ENCODE results near the gene PFDN1. TPM values are rescaled to one million over a fixed set of nuclear protein-coding genes. Genes with fewer than 3 reads are reported as not detected.

PFDN1 gene
- total RNA-seq, 1 experiment from 2014 or later, result 162 TPM

DNA sequence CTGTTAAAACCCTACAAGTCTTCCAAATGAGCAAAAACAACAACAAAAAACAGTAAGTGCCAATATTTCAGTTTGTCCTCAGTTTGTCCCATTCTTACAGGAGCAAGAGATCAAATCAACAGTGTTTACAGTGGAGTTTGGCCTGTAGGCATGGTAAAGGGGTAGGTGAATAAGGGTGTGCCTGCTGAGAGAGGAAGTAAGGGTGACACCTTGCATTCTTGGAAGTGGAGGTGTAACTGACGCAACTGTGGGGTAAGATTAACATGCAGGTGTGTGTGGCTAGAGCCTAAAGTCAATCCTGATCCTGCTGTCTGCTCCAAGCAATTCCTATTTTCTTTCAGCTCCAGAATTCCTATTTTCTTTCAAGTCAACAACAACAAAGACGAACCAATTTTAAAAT lies 43.4 kb downstream of the PFDN1 start:
- no peak for DNase-seq (ENCODE audit: low read depth)

DNA sequence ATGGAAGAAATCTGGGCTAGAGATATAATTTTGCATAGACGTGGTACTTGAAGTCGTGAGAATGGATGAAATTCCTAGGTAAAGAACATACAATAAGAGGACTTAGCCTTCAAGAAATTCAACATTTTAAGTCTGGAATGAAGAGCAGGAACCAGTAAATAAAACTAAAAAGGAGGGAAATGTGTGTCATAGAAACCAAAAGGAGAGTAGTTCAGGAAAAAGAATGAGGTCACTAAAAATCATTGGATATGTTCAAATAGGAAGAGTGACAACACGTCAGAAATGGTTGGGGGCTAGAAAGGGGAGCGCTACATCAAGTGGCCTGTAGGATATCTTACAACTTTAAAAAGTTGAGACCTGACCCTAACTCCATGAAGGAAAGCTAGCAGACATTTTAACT lies 44.0 kb downstream of the PFDN1 start:
- no peak for DNase-seq (ENCODE audit: low read depth)

DNA sequence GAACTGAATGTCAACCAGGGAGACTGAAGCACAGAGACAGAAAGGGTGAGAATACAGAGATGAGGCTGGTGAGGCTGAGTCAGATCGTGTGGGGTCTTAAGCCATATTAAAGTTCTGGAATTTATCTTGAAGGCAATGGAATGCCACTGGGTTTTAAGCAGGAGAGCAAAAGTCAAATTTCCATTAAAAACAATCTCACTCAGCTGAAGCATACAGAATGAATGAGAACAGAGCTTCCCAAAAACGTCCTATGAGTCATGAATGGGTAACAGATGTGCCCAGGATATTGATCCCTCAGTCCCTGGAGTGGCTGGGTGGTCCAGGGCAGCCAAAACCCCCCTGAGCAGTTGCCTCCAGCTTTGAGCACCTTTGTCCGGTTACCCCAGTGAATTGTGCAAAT lies 44.9 kb downstream of the PFDN1 start:
- DNase-seq (ENCODE audit: low read depth), result no peak

DNA sequence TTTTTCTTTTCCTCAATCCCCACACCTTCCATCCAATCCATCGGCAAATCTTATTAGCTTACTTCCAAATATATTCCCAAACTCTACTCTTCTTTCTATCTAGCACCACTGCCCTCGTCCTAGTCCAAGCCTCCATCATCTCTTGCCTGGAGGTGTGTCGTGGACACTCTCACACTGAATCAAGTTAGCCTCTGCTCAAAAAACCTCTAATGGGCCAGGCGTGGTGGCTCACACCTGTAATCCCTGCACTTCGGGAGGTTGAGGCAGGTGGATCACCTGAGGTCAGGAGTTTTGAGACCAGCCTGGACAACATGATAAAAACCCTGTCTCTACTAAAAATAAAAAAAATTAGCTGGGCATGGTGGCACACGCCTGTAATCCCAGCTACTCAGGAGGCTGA lies 46.2 kb downstream of the PFDN1 start:
- no peak for DNase-seq (ENCODE audit: low read depth)

DNA sequence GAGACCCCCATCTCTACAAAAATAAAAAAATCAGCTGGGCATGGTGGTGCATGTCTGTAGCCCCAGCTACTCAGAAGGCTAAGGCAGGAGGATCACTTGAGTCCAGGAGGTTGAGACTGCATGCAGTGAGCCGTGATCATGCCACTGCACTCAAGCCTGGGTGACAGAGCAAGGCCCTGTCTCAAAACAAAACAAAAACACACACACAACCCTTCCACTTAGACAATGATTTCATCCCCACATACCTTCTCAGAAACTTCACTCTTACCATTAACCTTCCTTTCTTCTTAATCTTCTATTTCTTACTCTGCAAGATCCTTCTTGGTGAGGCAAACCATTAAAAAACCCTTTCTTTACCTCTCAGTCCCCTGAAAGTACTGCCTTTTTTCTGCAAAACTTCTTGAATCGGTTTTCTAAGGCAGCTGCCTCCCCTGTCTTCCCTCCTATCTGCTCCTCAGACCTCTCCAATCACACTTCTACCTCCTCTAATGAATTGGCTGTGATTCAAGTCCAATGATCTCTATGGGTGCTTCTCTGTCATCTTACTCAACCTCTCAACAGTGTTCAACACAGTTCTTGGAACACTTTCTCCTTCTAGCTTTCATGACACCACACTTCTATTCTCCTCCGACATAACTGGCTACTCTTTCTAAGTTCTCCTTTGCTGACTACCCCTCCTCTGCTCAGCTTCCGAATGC lies 47.3 kb downstream of the PFDN1 start:
- DNase-seq (ENCODE audit: low read depth), result no peak

DNA sequence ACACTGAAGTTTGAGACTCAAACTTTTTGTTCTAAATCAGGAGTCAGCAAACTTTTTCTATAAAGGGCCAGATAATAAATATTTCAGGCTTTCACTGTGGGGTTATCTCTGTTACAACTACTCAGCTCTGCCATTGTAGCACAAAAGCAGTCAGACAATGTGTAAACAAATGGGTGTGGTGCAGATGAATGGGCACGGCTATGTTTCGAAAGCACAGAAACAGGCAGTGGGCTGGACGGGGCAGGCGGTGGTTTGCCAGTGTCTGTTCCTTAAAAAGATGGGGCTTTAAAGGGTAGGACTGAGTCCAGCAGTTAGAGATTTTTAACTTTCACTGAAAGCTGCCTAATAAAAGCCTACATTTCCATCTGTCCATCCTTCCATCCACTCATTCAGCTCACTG lies 48.9 kb downstream of the PFDN1 start:
- DNase-seq (ENCODE audit: low read depth), result peak; percentile 46

DNA sequence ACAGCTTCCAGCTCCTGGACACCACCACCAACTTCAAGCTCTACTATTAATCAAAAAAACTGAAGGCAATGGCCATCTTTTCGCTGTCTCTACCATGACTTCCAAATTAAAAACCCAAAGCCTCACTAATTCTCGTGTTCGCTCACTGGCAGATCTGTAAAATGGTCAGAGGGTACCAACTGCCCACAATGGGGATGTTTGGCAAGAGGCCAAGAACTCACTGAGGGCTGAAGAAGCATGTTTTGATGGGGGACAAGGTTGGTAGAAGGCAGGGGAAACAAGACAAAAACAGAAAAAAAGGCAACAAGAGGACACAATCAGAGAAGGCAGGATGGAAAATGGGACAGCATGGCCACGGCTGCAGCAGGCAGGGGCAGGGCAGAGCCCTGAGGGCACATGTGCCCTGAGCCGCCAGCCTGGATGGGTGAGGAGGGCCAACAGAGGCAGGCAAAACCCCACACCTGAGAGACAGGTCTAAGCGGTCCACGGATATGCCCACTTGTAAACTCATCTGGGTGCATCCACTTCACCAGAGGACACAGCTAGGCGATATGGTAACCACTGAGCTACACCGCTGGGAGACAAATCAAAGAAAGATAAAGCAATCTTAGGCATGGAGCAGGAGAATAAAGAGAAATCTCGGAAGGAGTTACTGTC lies 50.3 kb downstream of the PFDN1 start:
- DNase-seq (ENCODE audit: low read depth), result no peak

DNA sequence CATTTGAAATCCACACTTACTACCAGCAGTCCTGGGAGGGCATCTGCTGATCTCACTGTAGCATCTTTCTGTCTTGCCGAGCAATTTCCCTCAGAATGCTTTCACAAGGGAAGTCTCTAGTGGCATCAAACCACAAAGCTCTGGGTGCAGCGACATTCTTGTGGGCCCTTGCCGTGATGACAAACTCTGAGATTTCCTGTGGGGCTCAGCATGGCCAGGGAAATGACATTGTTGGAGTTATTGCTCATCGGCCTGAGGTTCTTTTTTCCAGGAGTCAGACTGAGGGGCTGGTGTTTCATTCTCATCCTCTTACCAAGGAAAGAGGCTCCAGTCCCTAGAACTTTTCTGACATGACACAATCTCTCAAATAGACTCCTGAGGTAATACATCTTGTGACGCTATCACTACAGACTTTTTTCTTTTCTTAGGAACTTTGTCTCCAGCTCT lies 51.4 kb downstream of the PFDN1 start:
- peak; percentile 97 for DNase-seq (ENCODE audit: low read depth)

DNA sequence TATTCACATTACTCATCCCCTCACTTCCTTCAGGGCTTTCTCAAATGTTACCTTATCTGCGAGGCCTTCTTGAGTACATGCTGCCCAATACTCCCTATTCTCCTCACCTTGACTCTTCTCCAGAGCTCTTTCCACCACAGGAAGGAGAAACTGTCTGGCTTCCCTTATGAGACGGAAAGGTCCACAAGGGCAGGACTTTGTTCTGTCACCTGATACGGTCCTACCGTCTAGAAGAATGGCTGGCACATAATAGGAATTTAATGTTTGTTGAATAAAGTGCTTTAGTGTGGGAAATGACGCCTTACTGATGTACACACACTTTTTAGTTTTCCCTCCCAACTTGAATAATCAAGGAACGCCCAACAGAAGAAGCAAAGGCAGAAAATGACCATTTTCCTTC lies 52.5 kb downstream of the PFDN1 start:
- DNase-seq (ENCODE audit: low read depth), result no peak

DNA sequence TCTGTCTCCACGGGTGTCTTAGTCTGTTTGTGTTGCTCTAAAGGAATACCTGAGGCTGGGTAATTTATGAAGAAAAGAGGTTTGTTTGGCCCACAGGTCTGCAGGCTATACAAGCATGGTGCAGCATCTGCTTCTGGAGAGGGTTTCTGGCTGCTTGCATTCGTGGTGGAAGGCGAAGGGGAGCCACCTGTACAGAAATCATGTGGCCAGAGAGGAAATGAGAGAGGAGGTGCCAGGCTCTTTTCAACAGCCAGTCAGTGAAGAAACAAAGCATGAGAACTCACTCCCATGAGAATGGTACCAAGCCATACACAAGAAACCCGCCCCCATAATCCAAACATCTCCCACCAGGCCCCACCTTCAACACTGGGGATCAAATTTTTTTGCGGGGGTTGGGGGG lies 53.4 kb downstream of the PFDN1 start:
- DNase-seq (ENCODE audit: low read depth), result no peak

DNA sequence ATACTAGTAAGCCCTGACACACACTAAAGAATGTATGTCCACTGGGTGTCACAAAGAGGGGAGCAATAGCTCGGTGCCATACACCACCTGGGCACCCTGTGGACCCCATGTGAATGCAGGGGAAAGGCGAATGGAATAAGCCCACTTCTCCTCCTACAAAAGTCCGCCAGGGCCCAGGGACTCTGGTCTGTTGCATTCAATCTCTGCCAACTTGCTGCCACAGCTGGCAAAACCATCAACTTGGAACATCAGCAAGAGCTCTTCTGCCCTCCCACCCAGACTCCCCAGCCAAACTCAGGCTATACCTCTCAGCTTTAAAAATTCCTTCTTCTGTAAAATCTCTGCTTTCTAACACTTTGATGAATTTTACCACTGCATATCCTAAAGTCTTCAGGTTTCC lies 54.5 kb downstream of the PFDN1 start:
- no peak for DNase-seq (ENCODE audit: low read depth)

DNA sequence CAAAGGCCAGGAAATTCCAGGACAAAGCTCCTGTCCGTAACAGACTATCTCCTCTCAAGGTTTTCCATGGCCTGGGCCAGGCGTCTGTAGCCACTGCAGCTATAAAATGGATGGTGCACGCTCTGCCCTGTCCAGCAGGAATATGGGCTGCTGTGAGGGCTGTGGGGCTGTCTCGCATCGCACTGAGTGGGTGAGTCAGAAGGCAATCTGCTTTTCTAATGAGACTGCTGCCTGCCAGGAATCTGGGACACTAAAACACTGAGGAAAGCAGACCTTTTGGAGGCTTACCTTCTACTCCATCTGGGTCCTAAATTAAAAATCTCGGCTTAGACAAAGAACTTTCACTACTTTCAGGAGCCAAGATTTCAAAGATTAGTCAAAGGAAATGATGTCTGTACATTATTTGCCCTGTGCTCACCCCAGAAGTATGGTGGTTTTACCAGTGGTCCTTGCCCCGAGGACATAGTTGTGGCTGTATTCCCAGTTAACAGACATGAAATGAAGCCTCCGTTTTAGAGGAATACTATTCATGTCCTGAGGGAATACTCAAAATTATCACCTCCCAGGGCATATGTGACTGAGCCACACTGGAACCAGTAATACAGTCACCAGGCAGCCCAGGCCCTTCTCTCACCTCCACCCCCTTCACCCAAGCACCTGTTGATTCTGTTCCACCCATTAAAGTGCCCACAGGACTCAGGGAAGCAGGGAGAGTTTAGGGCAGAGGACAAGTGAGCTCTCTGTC lies 56.4 kb downstream of the PFDN1 start:
- peak; percentile 86 for DNase-seq (ENCODE audit: low read depth)

DNA sequence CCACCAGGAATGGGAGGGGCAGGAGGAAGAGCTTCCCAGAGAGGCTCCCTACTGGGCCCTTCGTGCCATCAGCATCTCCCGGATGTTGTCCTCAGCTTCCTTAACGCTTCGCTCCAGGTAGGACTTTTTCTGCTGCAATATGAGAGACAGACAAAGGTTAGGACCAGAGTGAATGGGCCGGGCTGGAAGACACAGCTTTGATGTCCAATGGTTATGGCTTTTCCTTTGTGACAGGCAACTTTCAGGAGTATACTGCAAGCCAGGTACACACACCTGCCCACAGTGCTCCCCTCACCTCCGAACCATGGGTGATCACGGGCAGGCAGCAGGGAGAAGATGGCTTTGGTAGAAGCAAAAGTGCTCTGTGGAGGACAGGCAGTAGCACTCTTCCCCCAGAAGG lies 57.0 kb downstream of the PFDN1 start:
- DNase-seq (ENCODE audit: low read depth), result no peak

DNA sequence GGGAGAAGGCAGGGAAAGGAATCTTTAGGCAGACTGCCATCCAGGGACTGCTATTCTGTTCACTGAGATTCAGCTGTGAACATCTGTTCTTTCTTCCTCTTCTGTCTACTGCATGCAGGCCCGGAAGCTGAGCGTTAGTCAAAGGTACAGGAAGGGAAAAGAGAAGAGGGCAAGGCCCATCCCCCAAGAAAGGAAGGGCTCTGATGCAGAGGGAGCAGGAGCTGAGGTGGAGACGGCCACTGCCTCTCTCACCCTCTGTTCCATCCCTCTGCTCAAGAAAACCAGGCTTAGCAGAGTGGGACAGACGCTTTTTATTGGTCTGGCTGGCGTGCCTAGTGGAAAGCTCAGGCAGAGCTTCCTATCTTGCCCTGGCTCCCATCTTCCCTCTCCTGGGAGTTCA lies 57.6 kb downstream of the PFDN1 start:
- DNase-seq (ENCODE audit: low read depth), result no peak

DNA sequence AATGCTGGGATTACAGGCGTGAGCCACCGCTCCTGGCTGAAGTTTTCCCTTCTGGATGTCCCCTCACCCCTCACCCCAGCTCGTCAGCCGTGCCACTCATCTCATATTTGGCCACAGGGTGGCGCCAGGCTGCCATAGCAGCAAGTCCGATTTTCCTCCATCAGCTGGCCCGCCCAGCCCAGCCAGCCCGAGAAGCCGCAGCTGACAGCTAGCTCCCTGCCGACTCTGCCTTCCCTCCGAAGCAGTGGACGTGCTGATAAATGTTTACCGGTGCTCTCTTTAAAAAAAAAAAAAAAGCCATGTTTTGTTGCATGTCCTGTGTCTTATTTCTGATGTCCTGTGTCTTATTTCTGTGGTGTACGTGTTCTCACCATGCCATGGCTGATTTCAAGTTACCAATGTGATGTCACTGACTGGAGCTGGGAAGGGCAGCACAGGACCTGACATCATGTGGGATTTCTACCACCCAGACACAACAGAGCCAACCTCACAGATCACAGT lies 58.3 kb downstream of the PFDN1 start:
- peak; percentile 95 for DNase-seq (ENCODE audit: low read depth)

DNA sequence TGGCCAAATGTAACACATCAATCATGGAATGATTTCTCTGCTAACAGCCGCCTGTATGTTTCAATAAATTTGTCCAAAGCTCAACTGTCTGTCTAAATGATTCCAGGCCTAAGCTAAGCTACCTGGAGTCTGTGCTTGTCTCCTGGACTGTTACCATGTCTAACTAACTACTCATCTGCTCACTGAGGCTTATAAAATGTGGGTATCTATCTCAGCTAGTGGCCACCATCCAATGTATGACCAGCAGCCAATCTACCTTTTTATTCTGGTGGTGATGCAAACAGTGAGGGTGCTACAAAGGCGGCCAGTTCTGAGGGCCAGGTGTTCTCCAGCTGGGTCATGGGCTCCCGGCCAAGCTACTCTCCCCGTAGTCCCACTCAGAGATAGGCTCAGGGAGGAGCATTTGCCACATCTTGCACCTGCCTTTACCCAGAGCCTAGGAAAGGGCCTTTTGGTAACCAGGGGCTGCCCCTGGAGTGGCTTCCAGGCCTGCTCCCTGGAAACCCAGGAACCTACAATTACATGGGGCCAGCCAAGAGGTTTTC lies 59.1 kb downstream of the PFDN1 start:
- no peak for DNase-seq (ENCODE audit: low read depth)

DNA sequence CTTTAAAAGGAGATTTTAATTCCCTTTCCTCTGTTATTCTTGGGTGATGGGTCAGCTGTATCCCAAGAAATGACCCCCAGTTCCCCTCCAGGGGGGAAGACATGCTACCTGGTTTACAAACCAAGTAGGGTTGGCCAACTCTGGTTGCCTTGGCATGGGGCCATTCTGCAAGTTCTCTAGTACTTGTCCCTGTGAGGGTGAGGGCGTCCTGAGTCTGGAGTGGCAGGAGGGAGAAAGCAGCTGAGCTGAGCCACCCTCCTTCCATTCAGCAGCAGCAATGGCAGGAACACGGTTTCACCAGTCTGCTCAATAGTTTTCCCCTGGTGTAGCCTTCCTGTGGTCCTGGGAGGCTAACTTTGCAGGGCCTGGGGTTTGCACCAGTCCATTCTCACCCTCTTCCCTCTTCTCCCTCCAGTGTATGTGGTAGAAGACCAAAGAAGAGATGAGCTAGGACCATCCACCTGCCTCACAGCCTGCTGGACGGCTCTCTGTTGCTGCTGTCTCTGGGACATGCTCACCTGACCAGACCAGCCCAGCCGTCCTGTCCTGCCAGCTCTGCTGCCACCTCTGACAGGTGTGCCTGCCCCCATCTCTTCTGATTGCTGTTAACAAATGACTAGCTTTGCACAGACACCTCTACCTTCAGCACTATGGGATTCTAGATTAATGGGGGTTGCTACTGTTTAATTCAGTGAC lies 59.9 kb downstream of the PFDN1 start:
- DNase-seq (ENCODE audit: low read depth), result no peak

DNA sequence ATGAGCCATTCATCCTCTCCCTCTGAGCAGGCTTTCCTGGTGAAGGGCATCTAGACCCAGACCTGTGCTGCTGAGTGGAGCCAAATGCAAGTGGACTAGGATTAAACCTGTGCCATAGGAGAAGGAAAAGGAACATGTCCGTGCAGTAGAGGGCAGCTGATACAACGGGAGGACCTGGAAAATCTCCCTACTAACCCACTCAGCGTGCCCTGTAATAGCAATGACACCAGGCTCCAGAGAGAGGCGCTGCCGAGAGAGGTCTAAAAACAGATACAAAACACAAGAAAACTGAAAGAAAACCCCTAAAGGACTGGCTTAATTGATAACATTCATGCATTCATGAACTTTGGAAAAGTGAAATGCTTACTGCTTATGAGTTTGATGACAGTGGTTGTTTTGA lies 60.8 kb downstream of the PFDN1 start:
- no peak for DNase-seq (ENCODE audit: low read depth)

DNA sequence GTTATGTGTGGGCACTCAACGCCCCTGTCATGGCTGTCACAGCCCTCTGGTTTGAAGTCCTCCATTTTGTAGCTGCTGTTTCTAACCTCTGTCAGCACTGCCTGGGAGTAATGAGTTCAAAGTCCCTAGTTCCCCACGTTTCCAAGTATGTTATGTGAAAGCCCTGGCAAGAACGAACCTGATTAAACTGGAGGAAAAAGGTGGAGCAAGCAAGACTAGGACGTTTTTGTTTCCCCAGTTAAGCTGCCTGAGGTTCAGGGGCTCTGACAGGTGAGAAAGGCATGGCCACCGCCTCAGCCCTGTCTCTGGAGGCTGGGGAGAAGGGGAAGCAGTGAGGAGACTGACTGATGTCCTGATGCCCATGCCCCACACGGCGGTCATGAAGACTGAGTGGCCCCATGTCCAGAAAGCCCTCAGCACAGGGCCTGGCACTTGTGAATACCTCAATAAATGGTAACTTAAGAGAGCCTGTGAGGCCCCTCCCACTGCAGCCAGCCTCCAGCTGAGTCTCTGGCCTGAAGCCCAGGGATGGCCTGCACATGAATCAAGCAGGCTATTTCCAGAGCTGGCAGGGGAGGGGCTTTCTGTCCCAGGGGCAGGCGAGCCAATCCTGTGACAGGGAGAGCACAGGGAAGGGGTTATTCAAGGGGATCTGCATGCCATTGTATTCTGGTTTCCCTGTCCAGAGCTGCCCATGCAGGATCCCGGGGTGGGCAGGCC lies 61.8 kb downstream of the PFDN1 start:
- DNase-seq (ENCODE audit: low read depth), result peak; percentile 93

DNA sequence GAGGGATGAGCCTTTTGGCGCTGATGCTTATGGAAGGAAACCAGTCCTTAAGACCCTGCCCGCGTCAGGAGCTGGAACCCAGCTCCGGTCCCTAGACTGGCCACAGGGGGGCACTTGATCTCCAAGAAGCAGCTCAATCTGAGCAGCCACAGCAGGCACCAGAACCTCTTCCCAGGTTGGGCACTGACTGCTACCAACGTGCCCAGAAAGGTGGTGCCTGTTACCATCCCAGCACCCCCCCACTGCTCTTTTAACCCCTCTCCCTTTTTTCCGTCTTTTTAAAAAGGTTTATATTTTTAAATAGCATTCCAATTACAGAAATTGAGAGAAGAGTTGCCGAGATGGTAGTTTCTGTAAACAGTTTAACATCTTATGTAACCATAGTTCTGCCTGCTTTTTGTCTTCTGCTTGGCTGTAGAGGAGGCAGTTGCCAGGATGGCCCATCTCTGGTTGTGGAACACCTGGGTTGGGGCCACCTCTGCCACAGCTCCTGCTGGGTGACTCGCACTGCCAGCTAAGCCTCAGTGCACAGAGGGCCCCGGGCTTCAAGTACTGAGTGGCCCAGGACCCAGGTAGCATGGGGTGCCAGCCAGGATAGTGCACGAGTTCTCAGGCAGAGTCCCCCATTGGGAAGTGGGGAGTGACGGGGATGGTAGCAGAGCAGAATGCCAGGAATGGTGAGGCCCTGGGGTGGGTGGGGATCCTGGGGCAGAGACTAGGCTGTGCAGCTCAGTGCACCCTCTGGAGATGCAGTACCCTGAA lies 62.8 kb downstream of the PFDN1 start:
- peak; percentile 67 for DNase-seq (ENCODE audit: low read depth)
